ENCODE results near the gene GAS5. TPM values are rescaled to one million over a fixed set of nuclear protein-coding genes. Genes with fewer than 3 reads are reported as not detected.
A peak's percentile ranks its signal among the peaks of the same experiment; 100 is the strongest.

Gene GAS5
- total and polyA plus RNA-seq, 9 of the 15 experiments (the other 6 are each of a cell fraction or from before 2014, with no cell fraction given), result 565 to 1,860 (median 1,006) TPM

- peak; percentile 87 for TF ChIP-seq L3MBTL2 (IDR thresholded peaks at IDR 0.05)
- TF ChIP-seq TFAM (CRISPR knock-in tag; conservative IDR thresholded peaks at IDR 0.05), result no peak
- no peak for TF ChIP-seq SREBF2 (CRISPR knock-in tag; IDR thresholded peaks at IDR 0.05)
- peak; percentile 76 for TF ChIP-seq HDAC2 (IDR thresholded peaks at IDR 0.05)
- TF ChIP-seq HMGXB4 (CRISPR knock-in tag; IDR thresholded peaks at IDR 0.05), result no peak
- TF ChIP-seq CC2D1A (IDR thresholded peaks at IDR 0.05), result peak; percentile 98
- TF ChIP-seq DMBX1 (CRISPR knock-in tag; IDR thresholded peaks at IDR 0.05; ENCODE audit: borderline replicate concordance), result no peak
- TF ChIP-seq SIRT6 (IDR thresholded peaks at IDR 0.05; ENCODE audit: low read depth, low read length), result no peak
- TF ChIP-seq SMARCB1 (IDR thresholded peaks at IDR 0.05; ENCODE audit: insufficient read length, low read depth), result peak; percentile 79
- peak; percentile 66; the same call in 1 of the 2 replicates for TF ChIP-seq E2F1 (CRISPR knock-in tag; IDR thresholded peaks at IDR 0.05)
- peak; percentile 75 to 76; a peak in 2 of 4 replicates for TF ChIP-seq MLLT1 (IDR thresholded peaks at IDR 0.05)
- peak; percentile 87 for TF ChIP-seq SIN3B (IDR thresholded peaks at IDR 0.05; ENCODE audit: low read depth)
- no peak for TF ChIP-seq MED1 (CRISPR knock-in tag; IDR thresholded peaks at IDR 0.05; ENCODE audit: borderline replicate concordance)
- peak; percentile 71 for TF ChIP-seq CHD1 (IDR thresholded peaks at IDR 0.05; ENCODE audit: low read length)
- peak; percentile 66 for TF ChIP-seq PHF20 (IDR thresholded peaks at IDR 0.05; ENCODE audit: partially characterized antibody)
- peak; percentile 46; the same call in 1 of the 2 replicates for TF ChIP-seq JUN (IDR thresholded peaks at IDR 0.05; ENCODE audit: borderline replicate concordance, low read depth, low read length)
- TF ChIP-seq JUN (CRISPR knock-in tag; IDR thresholded peaks at IDR 0.05; ENCODE audit: borderline replicate concordance), result no peak
- peak; percentile 73 for TF ChIP-seq MBD2 (IDR thresholded peaks at IDR 0.05; ENCODE audit: borderline replicate concordance, low read depth)
- peak; percentile 98 for TF ChIP-seq E2F8 (IDR thresholded peaks at IDR 0.05; ENCODE audit: low read depth, partially characterized antibody)
- TF ChIP-seq MEF2A (IDR thresholded peaks at IDR 0.05; ENCODE audit: control insufficient read depth, low read depth, low read length), result 0 out of 2 replicates have a peak, but pooled peaks have one; percentile 51
- peak; percentile 63 for TF ChIP-seq FIP1L1 (IDR thresholded peaks at IDR 0.05; ENCODE audit: low read depth, low read length, poor library complexity, severe bottlenecking)
These were observed 43.3 kb downstream of the GAS5 start, which contains the start of the genes CENPL and DARS2 (continued) for GRCh38 chr1:173824315-173825081.
